IPS DF 6.9 (cell line): ENCODE measurements around the gene NSL1.
"Not testable (repeated sequence)": the region's sequence is repeated elsewhere in the genome, so short reads cannot be mapped to it uniquely, and the experiment has no call there.

ENCODE experiments used
- DNase-seq: peaks from one replicate; pipeline ENCODE4 v3.0.0-alpha.2; 2013; ENCODE audit warnings: low read depth, low spot score
- H3K27ac ChIP-seq: one replicate; pipeline ENCODE4 v1.5.1; 2013; ENCODE audit warnings: low read length, control low read depth
- H3K27me3 ChIP-seq: 2 replicates; pipeline ENCODE4 v1.6.1; 2013; ENCODE audit warnings: mild to moderate bottlenecking, low read length; ENCODE audit not compliant: control insufficient read depth, insufficient read depth
- H3K36me3 ChIP-seq: 2 replicates; pipeline ENCODE4 v1.6.1; 2013; ENCODE audit warnings: low read length; ENCODE audit not compliant: control insufficient read depth, insufficient read depth
- H3K4me1 ChIP-seq: 2 replicates; pipeline ENCODE4 v1.6.1; 2013; ENCODE audit warnings: low read length; ENCODE audit not compliant: control insufficient read depth, insufficient read depth
- H3K4me3 ChIP-seq: 2 replicates; pipeline ENCODE4 v1.5.1; 2013; ENCODE audit warnings: mild to moderate bottlenecking, low read length
- H3K9me3 ChIP-seq: 2 replicates; pipeline ENCODE4 v1.6.1; 2013; ENCODE audit warnings: low read length, inconsistent platforms; ENCODE audit not compliant: control insufficient read depth, insufficient read depth
- WGBS: extraction: QIAGEN DNeasy Blood & Tissue Kit; methylation state at CpG from one replicate; pipeline ENCODE4 v1.1.7; 2013; ENCODE audit warnings: mixed read lengths, missing lambda C conversion rate; ENCODE audit not compliant: insufficient read length, insufficient coverage; 5-methylcytosine and 5-hydroxymethylcytosine counted together

NSL1 gene

GRCh38 chr1:212766825-212767224 lies 24.8 kb downstream of the NSL1 start:
- no CpG with 5 or more reads among the region's 2 CpGs for WGBS
- not testable (repeated sequence) for DNase-seq, H3K4me3 ChIP-seq, H3K4me1 ChIP-seq, H3K36me3 ChIP-seq, H3K27me3 ChIP-seq, H3K9me3 ChIP-seq, H3K27ac ChIP-seq

GRCh38 chr1:212764718-212765281 lies 26.8 kb downstream of the NSL1 start:
- not testable (repeated sequence) for H3K36me3 ChIP-seq
- WGBS = no CpG with 5 or more reads among the region's 1 CpG

GRCh38 chr1:212762839-212763238 lies 28.7 kb downstream of the NSL1 start:
- no peaks in the 10 kb centered on the region for H3K4me1 ChIP-seq
- no peak overlapping the region for H3K4me3 ChIP-seq
- H3K9me3 ChIP-seq = no peaks in the 10 kb centered on the region
- no peaks in the 10 kb centered on the region for H3K36me3 ChIP-seq
- H3K27ac ChIP-seq = no peak overlapping the region
- H3K27me3 ChIP-seq = no peaks in the 10 kb centered on the region
- WGBS = no CpG with 5 or more reads among the region's 9 CpGs
- DNase-seq = no peak

More at GRCh38 chr1:212764718-212765281, 26.8 kb downstream of the NSL1 start:
- not testable (repeated sequence) for H3K4me1 ChIP-seq, H3K9me3 ChIP-seq, DNase-seq, H3K27me3 ChIP-seq, H3K27ac ChIP-seq, H3K4me3 ChIP-seq

GRCh38 chr1:212762234-212762633 lies 29.3 kb downstream of the NSL1 start:
- H3K4me1 ChIP-seq = no peaks in the 10 kb centered on the region
- DNase-seq = no peak
- H3K27ac ChIP-seq = no peak overlapping the region
- H3K27me3 ChIP-seq = no peaks in the 10 kb centered on the region
- no CpG with 5 or more reads among the region's 4 CpGs for WGBS
- no peaks in the 10 kb centered on the region for H3K36me3 ChIP-seq
- no peaks in the 10 kb centered on the region for H3K9me3 ChIP-seq
- H3K4me3 ChIP-seq = no peak overlapping the region

- no peaks in the 10 kb centered on the region for H3K36me3 ChIP-seq
- H3K4me1 ChIP-seq = no peaks in the 10 kb centered on the region
- no peaks in the 10 kb centered on the region for H3K27me3 ChIP-seq
- H3K9me3 ChIP-seq = no peaks in the 10 kb centered on the region
- peak; percentile 52 for DNase-seq
- no peak overlapping the region for H3K27ac ChIP-seq
- WGBS = no CpG with 5 or more reads among the region's 10 CpGs
- no peak overlapping the region for H3K4me3 ChIP-seq
Measured at GRCh38 chr1:212760126-212760823, 31.3 kb downstream of the NSL1 start.

- peaks cover 1% of the 10 kb centered on the region; the same call in 1 of the 2 replicates for H3K4me1 ChIP-seq
- H3K9me3 ChIP-seq = no peaks in the 10 kb centered on the region
- H3K4me3 ChIP-seq = no peak overlapping the region
- no peak overlapping the region for H3K27ac ChIP-seq
- no peaks in the 10 kb centered on the region for H3K27me3 ChIP-seq
- no CpG with 5 or more reads among the region's 5 CpGs for WGBS
- H3K36me3 ChIP-seq = no peaks in the 10 kb centered on the region
- DNase-seq = no peak
Measured at GRCh38 chr1:212759683-212760082, 31.9 kb downstream of the NSL1 start.

- no peaks in the 10 kb centered on the region for H3K9me3 ChIP-seq
- no peaks in the 10 kb centered on the region for H3K36me3 ChIP-seq
- H3K4me1 ChIP-seq = peaks cover 6% of the 10 kb centered on the region; the same call in 1 of the 2 replicates
- H3K27ac ChIP-seq = no peak overlapping the region
- no peaks in the 10 kb centered on the region for H3K27me3 ChIP-seq
- no peak overlapping the region for H3K4me3 ChIP-seq
- no CpG with 5 or more reads among the region's 1 CpG for WGBS
- no peak for DNase-seq
Measured at GRCh38 chr1:212754680-212755079, 36.9 kb downstream of the NSL1 start.

- H3K4me1 ChIP-seq = peaks cover 6% of the 10 kb centered on the region; the same call in 1 of the 2 replicates
- no peak overlapping the region for H3K4me3 ChIP-seq
- no peaks in the 10 kb centered on the region for H3K36me3 ChIP-seq
- H3K27ac ChIP-seq = no peak overlapping the region
- H3K27me3 ChIP-seq = no peaks in the 10 kb centered on the region
- DNase-seq = no peak
- no peaks in the 10 kb centered on the region for H3K9me3 ChIP-seq
- no CpG with 5 or more reads among the region's 8 CpGs for WGBS
Measured at GRCh38 chr1:212754193-212754592, 37.4 kb downstream of the NSL1 start.

- H3K27me3 ChIP-seq = no peaks in the 10 kb centered on the region
- H3K9me3 ChIP-seq = no peaks in the 10 kb centered on the region
- H3K27ac ChIP-seq = no peak overlapping the region
- peaks cover 6% of the 10 kb centered on the region; the same call in 1 of the 2 replicates for H3K4me1 ChIP-seq
- no peaks in the 10 kb centered on the region for H3K36me3 ChIP-seq
- no peak overlapping the region for H3K4me3 ChIP-seq
- DNase-seq = no peak
Measured at GRCh38 chr1:212753749-212754148, 37.8 kb downstream of the NSL1 start.

- H3K4me1 ChIP-seq = peaks cover 6% of the 10 kb centered on the region; the same call in 1 of the 2 replicates
- H3K27ac ChIP-seq = no peak overlapping the region
- no peaks in the 10 kb centered on the region for H3K36me3 ChIP-seq
- H3K27me3 ChIP-seq = no peaks in the 10 kb centered on the region
- H3K9me3 ChIP-seq = no peaks in the 10 kb centered on the region
- H3K4me3 ChIP-seq = no peak overlapping the region
- no peak for DNase-seq
- no CpG with 5 or more reads among the region's 3 CpGs for WGBS
Measured at GRCh38 chr1:212752934-212753497, 38.6 kb downstream of the NSL1 start.
